ENCODE data around the gene MCRS1.

- no peak for TF ChIP-seq REST (IDR thresholded peaks at IDR 0.05; ENCODE audit: borderline replicate concordance)
- TF ChIP-seq, protein P1, sequence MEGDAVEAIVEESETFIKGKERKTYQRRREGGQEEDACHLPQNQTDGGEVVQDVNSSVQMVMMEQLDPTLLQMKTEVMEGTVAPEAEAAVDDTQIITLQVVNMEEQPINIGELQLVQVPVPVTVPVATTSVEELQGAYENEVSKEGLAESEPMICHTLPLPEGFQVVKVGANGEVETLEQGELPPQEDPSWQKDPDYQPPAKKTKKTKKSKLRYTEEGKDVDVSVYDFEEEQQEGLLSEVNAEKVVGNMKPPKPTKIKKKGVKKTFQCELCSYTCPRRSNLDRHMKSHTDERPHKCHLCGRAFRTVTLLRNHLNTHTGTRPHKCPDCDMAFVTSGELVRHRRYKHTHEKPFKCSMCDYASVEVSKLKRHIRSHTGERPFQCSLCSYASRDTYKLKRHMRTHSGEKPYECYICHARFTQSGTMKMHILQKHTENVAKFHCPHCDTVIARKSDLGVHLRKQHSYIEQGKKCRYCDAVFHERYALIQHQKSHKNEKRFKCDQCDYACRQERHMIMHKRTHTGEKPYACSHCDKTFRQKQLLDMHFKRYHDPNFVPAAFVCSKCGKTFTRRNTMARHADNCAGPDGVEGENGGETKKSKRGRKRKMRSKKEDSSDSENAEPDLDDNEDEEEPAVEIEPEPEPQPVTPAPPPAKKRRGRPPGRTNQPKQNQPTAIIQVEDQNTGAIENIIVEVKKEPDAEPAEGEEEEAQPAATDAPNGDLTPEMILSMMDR (IDR thresholded peaks at IDR 0.05; ENCODE audit: poor library complexity, severe bottlenecking): no peak
These were observed 17.8 kb upstream of the MCRS1 start for GRCh38 chr12:49585477-49586459.

Data from neural cell (in vitro differentiated cells).